Measurements from ENCODE around the gene NTSR1. TPM values are rescaled to one million over a fixed set of nuclear protein-coding genes. Genes with fewer than 3 reads are reported as not detected.

Gene NTSR1
- total RNA-seq, 1 donor from 2014 or later, result 0.08 TPM

DNA sequence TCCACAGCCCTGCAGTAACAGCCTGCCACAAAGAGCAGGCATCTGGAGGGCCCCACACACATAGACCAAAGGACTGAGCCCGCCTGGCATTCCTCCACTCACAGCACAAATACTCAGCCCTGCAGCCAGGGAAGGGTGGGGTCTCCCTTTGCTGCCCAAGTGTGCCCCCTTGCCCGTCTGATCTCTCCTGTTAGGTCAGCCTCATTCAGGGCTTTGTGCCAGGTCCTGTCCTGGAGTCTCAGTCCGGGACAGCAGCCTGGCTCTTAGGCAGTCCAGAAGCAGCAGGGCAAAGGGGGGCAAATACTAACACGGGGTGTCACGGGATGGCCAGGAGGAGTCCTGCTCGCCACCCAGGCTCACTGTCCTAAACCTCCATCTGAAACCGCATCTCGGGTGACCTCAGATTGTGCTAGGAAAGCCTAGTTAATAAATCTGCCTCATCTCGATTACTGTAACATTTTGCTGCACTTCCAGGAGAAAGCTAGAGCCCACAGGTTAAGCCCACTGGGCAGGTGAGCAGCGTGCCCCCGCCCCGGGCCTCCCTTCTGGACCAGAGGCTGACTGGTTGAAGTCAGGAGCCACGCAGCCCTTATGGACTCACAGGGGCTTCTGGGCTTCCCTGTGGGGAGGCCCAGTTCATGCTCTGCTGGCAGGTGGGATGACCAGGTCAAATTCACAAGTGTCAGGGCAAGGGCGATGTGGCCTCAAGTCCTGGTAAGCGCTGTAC is 92.8 kb downstream of the NTSR1 start:
- Histone ChIP-seq H3K36me3 (ENCODE audit: control insufficient read depth, insufficient read depth, low read length) (peaks cover 2% of the 10 kb centered on the region), H3K4me3 (ENCODE audit: low read depth, low read length) (no peak overlapping the region), H3K27me3 (ENCODE audit: control insufficient read depth, insufficient read depth, low read length) (no peaks in the 10 kb centered on the region)
- DNase-seq (ENCODE audit: low read depth), result no peak
- TF ChIP-seq, protein P1, sequence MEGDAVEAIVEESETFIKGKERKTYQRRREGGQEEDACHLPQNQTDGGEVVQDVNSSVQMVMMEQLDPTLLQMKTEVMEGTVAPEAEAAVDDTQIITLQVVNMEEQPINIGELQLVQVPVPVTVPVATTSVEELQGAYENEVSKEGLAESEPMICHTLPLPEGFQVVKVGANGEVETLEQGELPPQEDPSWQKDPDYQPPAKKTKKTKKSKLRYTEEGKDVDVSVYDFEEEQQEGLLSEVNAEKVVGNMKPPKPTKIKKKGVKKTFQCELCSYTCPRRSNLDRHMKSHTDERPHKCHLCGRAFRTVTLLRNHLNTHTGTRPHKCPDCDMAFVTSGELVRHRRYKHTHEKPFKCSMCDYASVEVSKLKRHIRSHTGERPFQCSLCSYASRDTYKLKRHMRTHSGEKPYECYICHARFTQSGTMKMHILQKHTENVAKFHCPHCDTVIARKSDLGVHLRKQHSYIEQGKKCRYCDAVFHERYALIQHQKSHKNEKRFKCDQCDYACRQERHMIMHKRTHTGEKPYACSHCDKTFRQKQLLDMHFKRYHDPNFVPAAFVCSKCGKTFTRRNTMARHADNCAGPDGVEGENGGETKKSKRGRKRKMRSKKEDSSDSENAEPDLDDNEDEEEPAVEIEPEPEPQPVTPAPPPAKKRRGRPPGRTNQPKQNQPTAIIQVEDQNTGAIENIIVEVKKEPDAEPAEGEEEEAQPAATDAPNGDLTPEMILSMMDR (IDR thresholded peaks at IDR 0.05; ENCODE audit: insufficient read depth, low read length, poor library complexity, severe bottlenecking), result no peak

DNA sequence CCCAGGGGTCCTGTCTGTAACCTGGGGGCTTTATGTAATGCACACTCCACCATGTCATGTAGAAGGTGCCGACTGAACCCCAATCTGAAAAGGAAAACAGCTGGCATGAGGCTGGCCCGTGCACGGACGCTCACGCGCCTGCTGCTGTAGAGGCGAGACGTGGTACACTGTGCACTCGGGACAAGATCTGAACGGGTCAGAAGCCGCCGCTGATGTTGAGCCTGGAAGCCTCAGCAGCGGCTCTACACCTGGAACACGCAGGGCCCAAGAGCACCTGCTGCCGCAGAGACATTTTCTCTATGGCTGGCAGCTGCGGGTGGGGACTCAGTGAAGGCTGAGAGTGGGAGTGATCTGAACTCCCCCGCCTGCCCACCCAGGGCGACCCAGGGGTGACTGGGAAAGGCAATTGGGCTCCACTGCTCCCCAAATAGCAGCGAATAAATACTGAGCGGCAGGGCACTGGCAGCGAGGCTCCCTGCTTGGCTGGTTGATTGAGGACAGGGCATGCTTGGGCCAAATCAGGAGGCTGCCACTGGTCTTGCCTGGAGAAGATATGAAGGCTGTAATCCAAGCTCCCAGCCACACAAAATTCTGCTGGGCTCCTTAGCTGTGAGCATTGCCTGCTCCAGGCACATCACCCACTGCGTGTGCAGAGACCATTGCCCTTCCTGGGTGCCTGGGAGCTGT is 93.5 kb downstream of the NTSR1 start:
- H3K27me3 ChIP-seq (ENCODE audit: control insufficient read depth, insufficient read depth, low read length), result no peaks in the 10 kb centered on the region
- H3K36me3 ChIP-seq (ENCODE audit: control insufficient read depth, insufficient read depth, low read length), result peaks cover 2% of the 10 kb centered on the region
- TF ChIP-seq, protein P1 (IDR thresholded peaks at IDR 0.05; ENCODE audit: insufficient read depth, low read length, poor library complexity, severe bottlenecking), result no peak

DNA sequence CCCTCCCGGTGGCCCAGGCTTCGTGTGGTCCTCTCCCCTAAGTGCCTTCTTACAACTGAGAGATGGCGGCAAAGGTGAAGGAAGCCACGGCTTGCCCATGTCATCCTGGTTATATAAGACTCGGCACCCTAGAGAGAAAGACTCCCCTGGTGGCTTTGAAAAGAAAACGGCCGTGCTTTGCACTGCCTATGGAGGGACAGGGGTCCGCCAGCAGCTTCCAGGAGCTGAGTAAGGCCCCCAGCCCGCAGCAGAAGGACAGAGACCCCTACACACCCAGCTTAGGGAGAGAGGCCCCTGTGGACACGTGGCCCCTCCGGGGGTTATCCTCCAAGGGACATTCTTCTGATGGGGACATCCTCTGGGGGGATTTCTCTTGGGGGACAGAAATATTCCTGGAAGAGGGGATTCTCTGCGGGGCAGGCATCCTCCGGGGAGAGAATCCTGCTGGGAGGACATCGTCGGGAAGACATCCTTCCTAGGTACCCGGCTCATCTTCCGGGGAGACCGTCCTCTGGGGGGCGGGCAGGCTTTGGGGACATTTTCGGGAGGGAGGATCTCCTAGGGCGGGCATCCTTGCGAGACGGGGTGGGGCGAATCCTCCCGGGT is 95.5 kb downstream of the NTSR1 start:
- no peaks in the 10 kb centered on the region for H3K36me3 ChIP-seq (ENCODE audit: control insufficient read depth, insufficient read depth, low read length)
- TF ChIP-seq, protein P1 (IDR thresholded peaks at IDR 0.05; ENCODE audit: insufficient read depth, low read length, poor library complexity, severe bottlenecking), result no peak

More for the DNA sequence above, 93.5 kb downstream of the NTSR1 start:
- no peak overlapping the region for H3K4me3 ChIP-seq (ENCODE audit: low read depth, low read length)
- DNase-seq (ENCODE audit: low read depth), result no peak

DNA sequence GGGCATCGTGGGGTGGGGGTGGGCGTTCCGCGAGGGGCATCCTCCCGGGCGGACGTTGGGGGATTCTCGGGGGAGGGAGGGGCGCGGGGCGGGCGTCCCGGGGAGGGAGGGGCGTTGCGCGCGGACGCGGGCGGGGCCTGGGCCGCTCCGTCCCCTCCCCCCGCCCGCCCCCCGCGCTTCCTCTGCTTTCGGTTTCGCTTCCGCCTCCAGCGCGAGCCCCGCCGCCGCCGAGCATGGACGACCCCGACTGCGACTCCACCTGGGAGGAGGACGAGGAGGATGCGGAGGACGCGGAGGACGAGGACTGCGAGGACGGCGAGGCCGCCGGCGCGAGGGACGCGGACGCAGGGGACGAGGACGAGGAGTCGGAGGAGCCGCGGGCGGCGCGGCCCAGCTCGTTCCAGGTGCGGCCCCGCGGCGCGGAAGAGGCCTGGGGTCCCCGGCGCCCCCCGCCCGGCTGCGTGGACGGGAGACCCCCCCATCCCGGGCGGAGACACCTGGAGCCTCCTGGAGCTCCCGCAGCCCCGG is 96.1 kb downstream of the NTSR1 start, which contains the start of gene OGFR:
Gene OGFR, plus strand, starts transcription at position 209 of the 528 bp plus-strand sequence. Its CDS starts 25 bp downstream, at position 234.
- Histone ChIP-seq H3K27me3 (ENCODE audit: control insufficient read depth, insufficient read depth, low read length) (no peaks in the 10 kb centered on the region), H3K36me3 (ENCODE audit: control insufficient read depth, insufficient read depth, low read length) (peaks cover under 1% of the 10 kb centered on the region), H3K4me3 (ENCODE audit: low read depth, low read length) (peak within 1 kb of the TSS; percentile 64)
- no peak for DNase-seq (ENCODE audit: low read depth)
- TF ChIP-seq, protein P1 (IDR thresholded peaks at IDR 0.05; ENCODE audit: insufficient read depth, low read length, poor library complexity, severe bottlenecking), result no peak

More for the DNA sequence above, 95.5 kb downstream of the NTSR1 start:
- Histone ChIP-seq H3K4me3 (ENCODE audit: low read depth, low read length) (peak overlapping the region; percentile 64), H3K27me3 (ENCODE audit: control insufficient read depth, insufficient read depth, low read length) (no peaks in the 10 kb centered on the region)
- no peak for DNase-seq (ENCODE audit: low read depth)

GRCh38 chr20:62805155-62805710 is 96.6 kb downstream of the NTSR1 start:
- H3K27me3 ChIP-seq (ENCODE audit: control insufficient read depth, insufficient read depth, low read length), result no peaks in the 10 kb centered on the region
- TF ChIP-seq, protein P1 (IDR thresholded peaks at IDR 0.05; ENCODE audit: insufficient read depth, low read length, poor library complexity, severe bottlenecking), result no peak
- no peak for DNase-seq (ENCODE audit: low read depth)
- peak overlapping the region; percentile 64 for H3K4me3 ChIP-seq (ENCODE audit: low read depth, low read length)
- peaks cover 4% of the 10 kb centered on the region for H3K36me3 ChIP-seq (ENCODE audit: control insufficient read depth, insufficient read depth, low read length)

All from kidney epithelial cell (primary cell).